HCT116 (cell line): Measurements from ENCODE around the gene TRIM29.
"Not testable (repeated sequence)": the region's sequence is repeated elsewhere in the genome, so short reads cannot be mapped to it uniquely, and the experiment has no call there.

Experiments
- CEBPB ChIP-seq: IDR thresholded peaks from 2 replicates; pipeline ENCODE4 v1.6.1; 2012; ENCODE audit warnings: low read depth
- POLR2A ChIP-seq: IDR thresholded peaks from 2 replicates; pipeline ENCODE4 v1.7.0; 2011; ENCODE audit warnings: borderline replicate concordance; ENCODE audit not compliant: insufficient read depth, insufficient read length; ENCODE audit errors: extremely low read depth
- POLR2AphosphoS5 ChIP-seq: IDR thresholded peaks from 2 replicates; pipeline ENCODE4 v1.6.1; 2011; ENCODE audit warnings: mild to moderate bottlenecking, low read depth, low read length, moderate library complexity
- TF ChIP-seq, protein P1 (sequence below), 3 experiments: fragments of 200-600 bp in 1 of 3; sonication (generic) in 1 of 3; IDR thresholded peaks in 2 of 3; conservative IDR thresholded peaks in 1 of 3; 2 replicates each; pipeline ENCODE4 v1.5.1; 2012 to 2017; ENCODE audit warnings: low read depth in 2 of 3, low read length in 2 of 3, antibody characterized with exemption in 1 of 3, borderline replicate concordance in 1 of 3, control low read depth in 1 of 3, mild to moderate bottlenecking in 1 of 3, mixed read lengths in 1 of 3, mixed run types in 1 of 3, moderate library complexity in 1 of 3; ENCODE audit not compliant: insufficient read depth in 1 of 3

- TF ChIP-seq, protein P1, sequence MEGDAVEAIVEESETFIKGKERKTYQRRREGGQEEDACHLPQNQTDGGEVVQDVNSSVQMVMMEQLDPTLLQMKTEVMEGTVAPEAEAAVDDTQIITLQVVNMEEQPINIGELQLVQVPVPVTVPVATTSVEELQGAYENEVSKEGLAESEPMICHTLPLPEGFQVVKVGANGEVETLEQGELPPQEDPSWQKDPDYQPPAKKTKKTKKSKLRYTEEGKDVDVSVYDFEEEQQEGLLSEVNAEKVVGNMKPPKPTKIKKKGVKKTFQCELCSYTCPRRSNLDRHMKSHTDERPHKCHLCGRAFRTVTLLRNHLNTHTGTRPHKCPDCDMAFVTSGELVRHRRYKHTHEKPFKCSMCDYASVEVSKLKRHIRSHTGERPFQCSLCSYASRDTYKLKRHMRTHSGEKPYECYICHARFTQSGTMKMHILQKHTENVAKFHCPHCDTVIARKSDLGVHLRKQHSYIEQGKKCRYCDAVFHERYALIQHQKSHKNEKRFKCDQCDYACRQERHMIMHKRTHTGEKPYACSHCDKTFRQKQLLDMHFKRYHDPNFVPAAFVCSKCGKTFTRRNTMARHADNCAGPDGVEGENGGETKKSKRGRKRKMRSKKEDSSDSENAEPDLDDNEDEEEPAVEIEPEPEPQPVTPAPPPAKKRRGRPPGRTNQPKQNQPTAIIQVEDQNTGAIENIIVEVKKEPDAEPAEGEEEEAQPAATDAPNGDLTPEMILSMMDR (IDR thresholded peaks at IDR 0.05 in 2 of 3, conservative IDR thresholded peaks at IDR 0.05 in 1 of 3; ENCODE audit: borderline replicate concordance in 1 of 3, insufficient read depth in 1 of 3, low read depth in 2 of 3, low read length in 2 of 3), result not testable (repeated sequence)
- not testable (repeated sequence) for TF ChIP-seq POLR2A, CEBPB, POLR2AphosphoS5
Observed at GRCh38 chr11:120143472-120143871, 5.6 kb upstream of the TRIM29 start.
